Measurements from ENCODE around the gene ARL3. TPM values are rescaled to one million over a fixed set of nuclear protein-coding genes. Genes with fewer than 3 reads are reported as not detected.

The ARL3 gene
- total and polyA plus RNA-seq, 2 of the 4 experiments (the other 2 are of a cell fraction) = 5.0 to 14.3 TPM

- dilution Hi-C loops (cut with HindIII; ENCODE audit: low sequenced_read_pairs, unreplicated experiment) = no loop called here
- CTCF ChIA-PET = no interaction called here
- peak overlapping the region; percentile 46; the same call in 1 of the 3 replicates for H2BK15ac ChIP-seq (ENCODE audit: low read depth, low read length)
- peak overlapping the region; percentile 89 for H3K27ac ChIP-seq (ENCODE audit: insufficient read depth, low read length)
- H3K4me3 ChIP-seq (ENCODE audit: insufficient read depth, low read depth, low read length) = peak overlapping the region; percentile 16
- peaks cover 9 to 47% of the 10 kb centered on the region in 2 experiments; a peak in 3 of 4 replicates for H3K79me1 ChIP-seq (ENCODE audit: low read depth in 1 of 2, low read length in 2 of 2)
- peak overlapping the region; percentile 93 for H2BK20ac ChIP-seq (ENCODE audit: low read depth, low read length)
- DNase-seq (peak; percentile 75), ATAC-seq (ENCODE audit: low read depth) (peak; percentile 15)
- TF ChIP-seq POLR2A (IDR thresholded peaks at IDR 0.05; ENCODE audit: low read depth, low read length) (no peak), MAZ (IDR thresholded peaks at IDR 0.05; ENCODE audit: borderline replicate concordance, low read depth, low read length) (peak; percentile 16; the same call in 1 of the 2 replicates), RFX5 (IDR thresholded peaks at IDR 0.05; ENCODE audit: low read depth, low read length) (peak; percentile 83)
- peak overlapping the region; percentile 97 for H2BK120ac ChIP-seq (ENCODE audit: low read depth, low read length)
- H3K23ac ChIP-seq (ENCODE audit: low read depth, low read length) = peak overlapping the region; percentile 29
- H3K4me2 ChIP-seq (ENCODE audit: low read depth, low read length) = peak overlapping the region; percentile 81
- peak overlapping the region; percentile 93 for H3K14ac ChIP-seq (replicated peaks; ENCODE audit: low read depth, low read length)
- H3K4me1 ChIP-seq (ENCODE audit: control insufficient read depth, insufficient read depth, low read length) = peaks cover 54% of the 10 kb centered on the region
- H3K18ac ChIP-seq (ENCODE audit: low read depth, low read length) = peak overlapping the region; percentile 83
- POLR2A ChIA-PET (ENCODE audit: unreplicated experiment) = no interaction called here
- WGBS, 2 experiments (ENCODE audit: extremely low coverage in 2 of 2, insufficient read length in 1 of 2) = 7% methylated on average over 5 of the region's 19 CpGs; no CpG with 5 or more reads in 1 of the 2 experiments
- intact Hi-C loops (cut with micrococcal nuclease) = no loop called here
- H4K91ac ChIP-seq (ENCODE audit: insufficient read depth, low read depth, low read length) = peak overlapping the region; percentile 97
- H2AK9ac ChIP-seq (replicated peaks; ENCODE audit: low read depth, low read length, poor library complexity) = peak overlapping the region; percentile 62
- H3K36me3 ChIP-seq (ENCODE audit: control insufficient read depth, insufficient read depth, low read length) = no peaks in the 10 kb centered on the region
- peak overlapping the region; percentile 76 for H4K5ac ChIP-seq (ENCODE audit: low read depth, low read length)
- H3K56ac ChIP-seq (ENCODE audit: extremely low read depth, insufficient read depth, low read length) = peak overlapping the region; percentile 36; the same call in 1 of the 2 replicates
- no peaks in the 10 kb centered on the region for H3K9me3 ChIP-seq (ENCODE audit: control insufficient read depth, insufficient read depth, low read length)
- peak overlapping the region; percentile 96 for H3K4ac ChIP-seq (ENCODE audit: low read depth, low read length)
- in situ Hi-C loops (cut with MboI; ENCODE audit: low sequenced_read_pairs) = no loop called here
- H4K20me1 ChIP-seq (ENCODE audit: insufficient read depth, low read length) = no peaks in the 10 kb centered on the region
- peaks cover 22% of the 10 kb centered on the region for H3K9me1 ChIP-seq (ENCODE audit: insufficient read depth, low read length)
- H2AK5ac ChIP-seq (ENCODE audit: low read depth, low read length) = peak overlapping the region; percentile 88; the same call in 1 of the 2 replicates
- no TSS peak for BruUV-seq (replicated peaks)
- H3K27me3 ChIP-seq (ENCODE audit: control insufficient read depth, insufficient read depth, low read length) = no peaks in the 10 kb centered on the region
- H2BK5ac ChIP-seq (ENCODE audit: low read depth, low read length, poor library complexity, severe bottlenecking) = peak overlapping the region; percentile 97
- H4K8ac ChIP-seq (ENCODE audit: low read depth in 2 of 2, low read length in 2 of 2) = peak overlapping the region; percentile 78 to 93
- H3K9ac ChIP-seq (ENCODE audit: low read depth, low read length) = peak overlapping the region; percentile 85
- peak overlapping the region; percentile 88 for H2AFZ ChIP-seq (replicated peaks; ENCODE audit: low read length, poor library complexity)
These were observed 40.2 kb downstream of the ARL3 start for GRCh38 chr10:102673819-102674511.

Data from IMR-90 (cell line).